K562 (cell line): Measurements from ENCODE around the gene E2F7. TPM values are rescaled to one million over a fixed set of nuclear protein-coding genes. Genes with fewer than 3 reads are reported as not detected.

ENCODE experiments used
- ARID4B ChIP-seq: sonication (generic); formaldehyde crosslinking; IDR thresholded peaks from 2 replicates; pipeline ENCODE4 v1.8.0; 2022; ENCODE audit warnings: mild to moderate bottlenecking, missing genetic modification reagents
- CCNT2 ChIP-seq: IDR thresholded peaks from 2 replicates; pipeline ENCODE4 v1.6.1; 2011; ENCODE audit warnings: borderline replicate concordance, low read depth, mild to moderate bottlenecking, moderate library complexity, mixed read lengths, low read length; ENCODE audit not compliant: insufficient read length; ENCODE audit errors: extremely low read depth
- DNMT1 ChIP-seq: fragments of 450-650 bp; IDR thresholded peaks from 2 replicates; pipeline ENCODE4 v1.6.1; 2016; ENCODE audit warnings: antibody characterized with exemption, mild to moderate bottlenecking
- FOS ChIP-seq: IDR thresholded peaks from 3 replicates; pipeline ENCODE4 v1.6.1; 2011; ENCODE audit not compliant: insufficient read length; ENCODE audit errors: extremely low read depth
- FOXJ3 ChIP-seq: sonication (generic); formaldehyde crosslinking; IDR thresholded peaks from 2 replicates; pipeline ENCODE4 v1.4.0; 2020; ENCODE audit warnings: mild to moderate bottlenecking, missing genetic modification reagents
- HDAC1 ChIP-seq, 2 experiments: fragments of 450-650 bp; IDR thresholded peaks; 2 replicates each; pipeline ENCODE4 v1.6.1; 2016 to 2017; ENCODE audit warnings: inconsistent platforms in 1 of 2, mild to moderate bottlenecking in 1 of 2, moderate library complexity in 1 of 2
- NFIC ChIP-seq: fragments of 450-650 bp; IDR thresholded peaks from 2 replicates; pipeline ENCODE4 v1.6.1; 2017; ENCODE audit warnings: mild to moderate bottlenecking, inconsistent platforms
- PCBP1 ChIP-seq: fragments of 200-400 bp; formaldehyde crosslinking; IDR thresholded peaks from 2 replicates; pipeline ENCODE4 v1.6.1; 2018; ENCODE audit warnings: mild to moderate bottlenecking, low read depth, low read length; ENCODE audit not compliant: poor library complexity, severe bottlenecking
- YBX1 ChIP-seq: fragments of 450-650 bp; IDR thresholded peaks from 2 replicates; pipeline ENCODE4 v1.7.1; 2016; ENCODE audit warnings: mild to moderate bottlenecking
- ZEB2 ChIP-seq: fragments of 450-650 bp; IDR thresholded peaks from 2 replicates; pipeline ENCODE4 v1.6.1; 2016
- ZNF398 ChIP-seq: fragments of 250-450 bp; sonication (Bioruptor Pico); IDR thresholded peaks from 2 replicates; pipeline ENCODE4 v1.8.0; 2021; ENCODE audit warnings: moderate library complexity, mild to moderate bottlenecking, inconsistent platforms
- ZNF584 ChIP-seq: fragments of 200-800 bp; sonication (Bioruptor generic); IDR thresholded peaks from 2 replicates; pipeline ENCODE4 v1.6.1; 2016; ENCODE audit warnings: low read depth, mild to moderate bottlenecking, missing genetic modification characterization, missing compliant biosample characterization
- polyA plus RNA-seq, 8 experiments: library from polyadenylated mRNA; depleted of rRNA in 4 of 8; stranded (reverse) in 5 of 8; unstranded in 3 of 8; fragments of >200 nt; fragmentation: Nextera tagmentation in 2 of 8; fragmentation: Illumina TruSeq in 1 of 8; extraction: Ambion mirVana in 2 of 8; extraction: Trizol in 1 of 8; gene quantifications; 2 replicates each; pipeline versions ENCODE4 v1.2.1 to v1.2.3, GENCODE V29; 2011 to 2014; ENCODE audit warnings: inconsistent platforms in 1 of 8, missing spikeins in 1 of 8
- total RNA-seq, 7 experiments: library from RNA; depleted of rRNA in 6 of 7; stranded (reverse); fragments of >200 nt in 6 of 7; fragmentation: Illumina TruSeq in 2 of 7; extraction: Trizol in 2 of 7; gene quantifications; 2 replicates each; pipeline versions ENCODE4 v1.2.1 to v1.2.3, GENCODE V29; 2011 to 2021; ENCODE audit warnings: low replicate concordance in 1 of 7
- TF ChIP-seq, protein P1 (sequence below): fragments of 450-650 bp; IDR thresholded peaks from 2 replicates; pipeline ENCODE4 v1.6.1; 2016; ENCODE audit warnings: low read depth

The E2F7 gene
- total and polyA plus RNA-seq, 9 of the 15 experiments (the other 6 are each of a cell fraction or from before 2014, with no cell fraction given), result 3.4 to 13.6 (median 8.1) TPM

DNA sequence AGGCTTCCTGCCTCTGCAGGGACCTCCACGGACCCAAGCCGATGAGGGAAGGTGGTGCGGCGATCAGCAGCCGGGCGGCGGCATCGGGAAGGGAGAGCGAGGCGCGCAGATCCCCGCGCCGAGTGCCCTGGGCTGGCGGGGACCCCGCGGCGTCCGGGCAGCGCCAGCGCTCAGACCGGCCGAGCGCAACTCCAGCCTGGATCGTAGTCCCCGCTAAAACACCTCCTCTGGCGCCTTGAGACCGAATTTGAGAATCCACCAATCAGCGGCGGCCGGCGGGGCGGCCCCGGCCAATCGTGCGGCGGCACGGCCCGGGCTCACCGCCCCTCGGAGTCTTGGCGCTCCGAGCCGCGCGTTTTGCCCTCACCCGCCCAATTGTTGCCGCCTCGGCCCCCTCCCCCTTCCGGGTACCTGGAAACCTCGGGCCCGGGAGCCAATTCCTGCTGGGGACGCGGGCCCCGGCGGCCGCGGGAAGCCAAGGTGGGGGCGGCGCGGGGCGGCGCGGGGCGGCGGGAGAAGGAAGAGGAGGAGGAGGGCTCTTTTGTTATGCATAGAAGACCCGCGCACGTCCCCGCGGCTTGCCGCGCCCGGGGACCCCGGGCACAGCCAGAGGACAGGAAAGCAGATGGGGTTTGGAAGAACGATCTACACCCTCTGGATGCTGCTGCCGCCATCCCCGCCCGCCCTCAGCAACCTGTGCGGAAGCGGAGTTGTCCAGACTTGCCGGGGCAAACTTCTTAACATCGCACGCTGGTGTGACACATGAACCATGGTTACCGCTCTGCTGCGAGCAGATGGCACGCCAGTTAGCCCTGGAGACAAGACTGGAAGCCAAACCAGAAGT lies at the start of gene E2F7 (continued):
- TF ChIP-seq, protein P1, sequence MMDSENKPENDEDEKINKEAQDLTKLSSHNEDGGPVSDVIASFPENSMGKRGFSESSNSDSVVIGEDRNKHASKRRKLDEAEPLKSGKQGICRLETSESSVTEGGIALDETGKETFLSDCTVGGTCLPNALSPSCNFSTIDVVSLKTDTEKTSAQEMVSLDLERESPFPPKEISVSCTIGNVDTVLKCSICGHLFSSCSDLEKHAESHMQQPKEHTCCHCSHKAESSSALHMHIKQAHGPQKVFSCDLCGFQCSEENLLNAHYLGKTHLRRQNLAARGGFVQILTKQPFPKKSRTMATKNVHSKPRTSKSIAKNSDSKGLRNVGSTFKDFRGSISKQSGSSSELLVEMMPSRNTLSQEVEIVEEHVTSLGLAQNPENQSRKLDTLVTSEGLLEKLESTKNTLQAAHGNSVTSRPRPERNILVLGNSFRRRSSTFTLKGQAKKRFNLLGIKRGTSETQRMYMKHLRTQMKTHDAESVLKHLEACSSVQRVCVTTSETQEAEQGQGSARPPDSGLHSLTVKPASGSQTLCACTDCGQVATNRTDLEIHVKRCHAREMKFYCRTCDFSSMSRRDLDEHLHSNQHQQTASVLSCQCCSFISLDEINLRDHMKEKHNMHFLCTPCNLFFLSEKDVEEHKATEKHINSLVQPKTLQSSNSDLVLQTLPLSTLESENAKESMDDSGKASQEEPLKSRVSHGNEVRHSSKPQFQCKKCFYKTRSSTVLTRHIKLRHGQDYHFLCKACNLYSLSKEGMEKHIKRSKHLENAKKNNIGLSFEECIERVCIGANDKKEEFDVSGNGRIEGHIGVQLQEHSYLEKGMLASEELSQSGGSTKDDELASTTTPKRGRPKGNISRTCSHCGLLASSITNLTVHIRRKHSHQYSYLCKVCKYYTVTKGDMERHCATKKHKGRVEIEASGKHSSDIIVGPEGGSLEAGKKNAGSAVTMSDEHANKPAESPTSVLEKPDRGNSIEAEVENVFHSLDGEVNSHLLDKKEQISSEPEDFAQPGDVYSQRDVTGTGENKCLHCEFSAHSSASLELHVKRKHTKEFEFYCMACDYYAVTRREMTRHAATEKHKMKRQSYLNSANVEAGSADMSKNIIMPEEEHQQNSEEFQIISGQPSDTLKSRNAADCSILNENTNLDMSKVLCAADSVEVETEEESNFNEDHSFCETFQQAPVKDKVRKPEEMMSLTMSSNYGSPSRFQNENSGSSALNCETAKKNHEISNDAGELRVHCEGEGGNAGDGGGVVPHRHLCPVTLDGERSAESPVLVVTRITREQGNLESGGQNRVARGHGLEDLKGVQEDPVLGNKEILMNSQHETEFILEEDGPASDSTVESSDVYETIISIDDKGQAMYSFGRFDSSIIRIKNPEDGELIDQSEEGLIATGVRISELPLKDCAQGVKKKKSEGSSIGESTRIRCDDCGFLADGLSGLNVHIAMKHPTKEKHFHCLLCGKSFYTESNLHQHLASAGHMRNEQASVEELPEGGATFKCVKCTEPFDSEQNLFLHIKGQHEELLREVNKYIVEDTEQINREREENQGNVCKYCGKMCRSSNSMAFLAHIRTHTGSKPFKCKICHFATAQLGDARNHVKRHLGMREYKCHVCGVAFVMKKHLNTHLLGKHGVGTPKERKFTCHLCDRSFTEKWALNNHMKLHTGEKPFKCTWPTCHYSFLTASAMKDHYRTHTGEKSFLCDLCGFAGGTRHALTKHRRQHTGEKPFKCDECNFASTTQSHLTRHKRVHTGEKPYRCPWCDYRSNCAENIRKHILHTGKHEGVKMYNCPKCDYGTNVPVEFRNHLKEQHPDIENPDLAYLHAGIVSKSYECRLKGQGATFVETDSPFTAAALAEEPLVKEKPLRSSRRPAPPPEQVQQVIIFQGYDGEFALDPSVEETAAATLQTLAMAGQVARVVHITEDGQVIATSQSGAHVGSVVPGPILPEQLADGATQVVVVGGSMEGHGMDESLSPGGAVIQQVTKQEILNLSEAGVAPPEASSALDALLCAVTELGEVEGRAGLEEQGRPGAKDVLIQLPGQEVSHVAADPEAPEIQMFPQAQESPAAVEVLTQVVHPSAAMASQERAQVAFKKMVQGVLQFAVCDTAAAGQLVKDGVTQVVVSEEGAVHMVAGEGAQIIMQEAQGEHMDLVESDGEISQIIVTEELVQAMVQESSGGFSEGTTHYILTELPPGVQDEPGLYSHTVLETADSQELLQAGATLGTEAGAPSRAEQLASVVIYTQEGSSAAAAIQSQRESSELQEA, result no peak
- TF ChIP-seq ARID4B (CRISPR knock-in tag) (no peak), DNMT1 (no peak), ZNF584 (CRISPR knock-in tag) (no peak), FOXJ3 (CRISPR knock-in tag) (no peak), ZNF398 (CRISPR knock-in tag) (no peak), HDAC1 (IDR thresholded peaks at IDR 0.05) (peak in 1 of 2 experiments; percentile 70; a peak in 2 of 4 replicates), NFIC (no peak), PCBP1 (peak; percentile 78), ZEB2 (peak; percentile 29; the same call in 1 of the 2 replicates), YBX1 (no peak), FOS (peak; percentile 82), CCNT2 (peak; percentile 83)
